Body of pancreas (tissue), 4 donors: ENCODE results near the gene HOXA1.

ENCODE experiments used
- CTCF ChIP-seq, 7 experiments: fragments of 450-650 bp in 4 of 7; fragments of 200-600 bp in 3 of 7; sonication (generic) in 3 of 7; IDR thresholded peaks; one replicate each; pipeline ENCODE4 v1.5.1; 2016 to 2019; ENCODE audit warnings: antibody characterized with exemption in 7 of 7
- POLR2A ChIP-seq, 3 donors: fragments of 450-650 bp; IDR thresholded peaks; one replicate each; pipeline ENCODE4 v1.6.1; 2016; ENCODE audit warnings: antibody characterized with exemption in 3 of 3, mild to moderate bottlenecking in 2 of 3

GRCh38 chr7:27091941-27092818 lies 3.6 kb downstream of the HOXA1 start:
- no peak for TF ChIP-seq CTCF (IDR thresholded peaks at IDR 0.05)
- no peak for TF ChIP-seq POLR2A (IDR thresholded peaks at IDR 0.05)
